ENCODE measurements around the gene FCGR2B.

Gene FCGR2B

GRCh38 chr1:161727256-161727924 is 64.4 kb downstream of the FCGR2B start:
- peak overlapping the region; percentile 61 for H3K4me3 ChIP-seq (replicated peaks; ENCODE audit: insufficient read depth, low read length)
- H3K27ac ChIP-seq (replicated peaks): peak overlapping the region; percentile 59
- no peaks in the 10 kb centered on the region for H3K27me3 ChIP-seq (ENCODE audit: insufficient read depth, poor library complexity, severe bottlenecking)
- TF ChIP-seq GABPA (IDR thresholded peaks at IDR 0.05; ENCODE audit: low read depth) (no peak), REST (IDR thresholded peaks at IDR 0.05; ENCODE audit: insufficient replicate concordance, low read depth) (no peak), POLR2AphosphoS5 (IDR thresholded peaks at IDR 0.05; ENCODE audit: low read depth) (no peak; the same call in 1 of the 2 replicates), CTCF (IDR thresholded peaks at IDR 0.05; ENCODE audit: insufficient read depth, low read length) (no peak), SPI1 (IDR thresholded peaks at IDR 0.05; ENCODE audit: borderline replicate concordance, low read depth) (no peak)
- peak in 1 of 2 experiments; percentile 68 for DNase-seq (ENCODE audit: low read depth in 1 of 2, low spot score in 1 of 2)
